Measurements from ENCODE around the gene IRX4. TPM values are rescaled to one million over a fixed set of nuclear protein-coding genes. Genes with fewer than 3 reads are reported as not detected.
A peak's percentile ranks its signal among the peaks of the same experiment; 100 is the strongest.

Gene IRX4
- total and polyA plus RNA-seq, 2 experiments from 2014 or later: 0.82 to 1.7 TPM

- TF ChIP-seq ETS1 (IDR thresholded peaks at IDR 0.05): no peak
- no peak for TF ChIP-seq ZNF114 (CRISPR knock-in tag; IDR thresholded peaks at IDR 0.05)
Observed at GRCh38 chr5:1867815-1868143, 14.9 kb downstream of the IRX4 start (continued).

DNA sequence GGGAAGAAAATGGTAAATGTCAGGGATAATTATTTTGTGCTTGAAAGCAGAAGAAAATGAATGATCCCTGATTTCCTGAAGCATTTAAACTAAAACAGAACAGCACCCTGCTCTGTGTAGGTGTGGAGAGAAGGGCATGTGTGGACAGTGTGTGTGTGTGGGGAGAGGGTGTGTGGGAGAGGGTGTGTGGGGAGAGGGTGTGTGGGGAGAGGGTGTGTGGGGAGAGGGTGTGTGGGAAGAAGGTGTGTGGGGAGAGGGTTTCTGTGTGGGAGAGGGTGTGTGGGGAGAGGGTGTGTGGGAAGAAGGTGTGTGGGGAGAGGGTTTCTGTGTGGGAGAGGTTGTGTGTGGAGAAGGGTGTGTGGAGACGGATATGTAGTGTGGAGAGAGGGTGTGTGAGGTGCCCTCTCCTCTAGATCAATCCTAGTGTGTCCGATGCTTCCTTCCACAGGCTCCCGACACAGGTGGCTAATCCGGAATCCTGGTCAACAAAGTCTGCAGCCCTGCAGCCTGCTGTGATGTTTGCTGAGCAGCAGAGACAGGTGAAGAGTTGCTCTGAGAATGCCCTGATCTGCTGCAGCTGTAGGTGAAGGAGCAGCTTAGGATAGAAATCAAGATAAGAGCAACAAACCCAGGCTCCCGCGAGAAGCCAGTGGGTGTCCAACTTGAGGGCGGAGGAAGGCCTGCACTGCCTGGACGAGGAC is 15.5 kb downstream of the IRX4 start:
- Histone ChIP-seq H3K27ac (ENCODE audit: low read depth) (no peak overlapping the region), H3F3A (replicated peaks; ENCODE audit: low read depth) (peaks cover 5% of the 10 kb centered on the region; the same call in 1 of the 2 replicates), H3K79me2 (replicated peaks; ENCODE audit: insufficient read depth) (no peaks in the 10 kb centered on the region), H3K4me1 (ENCODE audit: insufficient read depth) (no peaks in the 10 kb centered on the region), H3K4me3 (no peak overlapping the region), H3K27me3 (ENCODE audit: insufficient read depth) (no peaks in the 10 kb centered on the region), H4K20me1 (replicated peaks; ENCODE audit: insufficient read depth) (no peaks in the 10 kb centered on the region), H2AFZ (no peak overlapping the region), H3K36me3 (ENCODE audit: insufficient read depth) (no peaks in the 10 kb centered on the region), H3K4me2 (no peak overlapping the region), H3K9me2 (ENCODE audit: insufficient read depth) (no peaks in the 10 kb centered on the region)
- H3K9me3 Mint-ChIP-seq: peaks cover 2% of the 10 kb centered on the region; the same call in 1 of the 3 replicates
- H3K27me3 Mint-ChIP-seq (ENCODE audit: insufficient read depth, low read depth, poor library complexity): peaks cover 24% of the 10 kb centered on the region
- no peak overlapping the region for H3K27ac Mint-ChIP-seq
- H3K4me3 Mint-ChIP-seq: peak overlapping the region; percentile 24; the same call in 1 of the 3 replicates
- H3K36me3 Mint-ChIP-seq (ENCODE audit: low read depth): no peaks in the 10 kb centered on the region; the same call in 2 of the 3 replicates
- DNase-seq (ENCODE audit: low spot score) (no peak), ATAC-seq (peak; percentile 69)
- peaks cover 21% of the 10 kb centered on the region for H3K4me1 Mint-ChIP-seq
- TF ChIP-seq POLR2AphosphoS5 (IDR thresholded peaks at IDR 0.05; ENCODE audit: low read depth) (no peak), ZNF462 (CRISPR knock-in tag; IDR thresholded peaks at IDR 0.05) (no peak), ETS1 (IDR thresholded peaks at IDR 0.05) (no peak), ZNF114 (CRISPR knock-in tag; IDR thresholded peaks at IDR 0.05) (no peak), STAT1 (IDR thresholded peaks at IDR 0.05; ENCODE audit: unreplicated experiment) (no peak), EZH2phosphoT487 (IDR thresholded peaks at IDR 0.05; ENCODE audit: unreplicated experiment) (no peak), NANOG (IDR thresholded peaks at IDR 0.05; ENCODE audit: borderline replicate concordance) (no peak), JUNB (IDR thresholded peaks at IDR 0.05; ENCODE audit: unreplicated experiment) (no peak), CTCF (conservative IDR thresholded peaks at IDR 0.05; ENCODE audit: low read depth in 2 of 2) (no peak)
- TF ChIP-seq, protein P1, sequence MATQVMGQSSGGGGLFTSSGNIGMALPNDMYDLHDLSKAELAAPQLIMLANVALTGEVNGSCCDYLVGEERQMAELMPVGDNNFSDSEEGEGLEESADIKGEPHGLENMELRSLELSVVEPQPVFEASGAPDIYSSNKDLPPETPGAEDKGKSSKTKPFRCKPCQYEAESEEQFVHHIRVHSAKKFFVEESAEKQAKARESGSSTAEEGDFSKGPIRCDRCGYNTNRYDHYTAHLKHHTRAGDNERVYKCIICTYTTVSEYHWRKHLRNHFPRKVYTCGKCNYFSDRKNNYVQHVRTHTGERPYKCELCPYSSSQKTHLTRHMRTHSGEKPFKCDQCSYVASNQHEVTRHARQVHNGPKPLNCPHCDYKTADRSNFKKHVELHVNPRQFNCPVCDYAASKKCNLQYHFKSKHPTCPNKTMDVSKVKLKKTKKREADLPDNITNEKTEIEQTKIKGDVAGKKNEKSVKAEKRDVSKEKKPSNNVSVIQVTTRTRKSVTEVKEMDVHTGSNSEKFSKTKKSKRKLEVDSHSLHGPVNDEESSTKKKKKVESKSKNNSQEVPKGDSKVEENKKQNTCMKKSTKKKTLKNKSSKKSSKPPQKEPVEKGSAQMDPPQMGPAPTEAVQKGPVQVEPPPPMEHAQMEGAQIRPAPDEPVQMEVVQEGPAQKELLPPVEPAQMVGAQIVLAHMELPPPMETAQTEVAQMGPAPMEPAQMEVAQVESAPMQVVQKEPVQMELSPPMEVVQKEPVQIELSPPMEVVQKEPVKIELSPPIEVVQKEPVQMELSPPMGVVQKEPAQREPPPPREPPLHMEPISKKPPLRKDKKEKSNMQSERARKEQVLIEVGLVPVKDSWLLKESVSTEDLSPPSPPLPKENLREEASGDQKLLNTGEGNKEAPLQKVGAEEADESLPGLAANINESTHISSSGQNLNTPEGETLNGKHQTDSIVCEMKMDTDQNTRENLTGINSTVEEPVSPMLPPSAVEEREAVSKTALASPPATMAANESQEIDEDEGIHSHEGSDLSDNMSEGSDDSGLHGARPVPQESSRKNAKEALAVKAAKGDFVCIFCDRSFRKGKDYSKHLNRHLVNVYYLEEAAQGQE (IDR thresholded peaks at IDR 0.05; ENCODE audit: unreplicated experiment): no peak

Data from GM23338 (cell line).